IPS DF 19.7 (cell line): ENCODE results near the gene RAC2.

Source experiments
- DNase-seq: peaks from one replicate; pipeline ENCODE4 v3.0.0-alpha.2; 2013; ENCODE audit warnings: low read depth, low spot score

The RAC2 gene

DNA sequence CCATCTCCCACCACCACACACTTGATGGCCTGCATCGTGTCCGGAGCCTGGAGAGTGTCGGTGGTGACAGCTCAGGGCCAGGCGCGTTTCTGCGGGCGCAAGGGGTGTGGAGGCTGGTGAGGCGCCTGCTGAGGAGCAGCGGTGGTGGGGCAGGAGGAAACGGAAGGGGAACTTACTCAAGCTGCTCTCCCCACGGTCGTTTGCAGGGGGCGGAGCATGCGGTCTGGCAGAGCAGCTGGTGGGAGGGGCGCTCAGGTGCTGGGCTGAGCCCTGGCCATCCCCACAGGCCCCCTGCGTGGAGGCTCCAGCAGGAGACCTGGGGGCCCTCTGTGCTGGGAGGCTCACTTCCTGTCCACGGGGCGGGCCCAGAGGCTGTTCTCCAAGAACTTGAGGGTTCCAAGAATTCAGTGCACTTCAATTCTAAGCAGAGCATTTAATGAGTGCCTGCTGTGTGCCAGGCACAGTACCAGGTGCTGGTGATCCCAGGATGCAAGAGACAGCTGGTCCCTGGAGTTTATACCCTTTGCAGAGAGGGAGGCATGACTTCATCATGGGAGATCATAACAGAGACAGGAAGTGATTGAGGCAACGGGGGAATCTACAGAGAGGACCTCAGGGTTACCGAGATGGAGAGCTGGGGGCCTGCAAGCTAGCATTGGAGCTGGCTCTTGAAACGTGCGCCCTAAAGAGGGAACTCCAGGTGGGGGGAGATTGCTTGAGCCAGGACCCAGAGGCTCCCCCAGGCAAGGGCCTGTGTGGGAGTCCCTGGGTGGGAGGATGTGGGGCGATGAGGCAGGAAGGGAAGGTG, at the start of gene RAC2:
TSS of gene RAC2 (minus strand) at position 156 of the 808 bp plus-strand sequence. CDS start at position 35, 121 bp downstream.
- no peak for DNase-seq

DNA sequence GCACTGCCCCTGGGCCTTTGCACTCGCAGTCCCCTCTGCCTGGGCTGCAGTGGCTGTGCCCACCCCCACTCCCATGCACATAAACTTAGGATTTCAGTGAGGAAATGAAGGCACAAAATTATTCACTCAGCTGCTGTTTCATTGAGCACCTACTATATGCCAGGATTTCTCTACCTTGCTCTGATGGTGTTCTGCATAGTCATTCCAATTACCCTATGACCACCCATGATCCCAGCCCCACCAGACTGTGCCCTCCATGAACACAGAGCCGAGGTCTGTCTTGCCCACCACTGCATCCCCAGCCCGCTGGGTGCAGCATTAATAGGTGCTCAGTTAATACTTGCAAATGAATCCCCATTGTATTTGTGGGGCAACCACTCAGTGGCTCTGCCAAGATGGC, 49.1 kb upstream of the RAC2 start:
- DNase-seq: no peak

DNA sequence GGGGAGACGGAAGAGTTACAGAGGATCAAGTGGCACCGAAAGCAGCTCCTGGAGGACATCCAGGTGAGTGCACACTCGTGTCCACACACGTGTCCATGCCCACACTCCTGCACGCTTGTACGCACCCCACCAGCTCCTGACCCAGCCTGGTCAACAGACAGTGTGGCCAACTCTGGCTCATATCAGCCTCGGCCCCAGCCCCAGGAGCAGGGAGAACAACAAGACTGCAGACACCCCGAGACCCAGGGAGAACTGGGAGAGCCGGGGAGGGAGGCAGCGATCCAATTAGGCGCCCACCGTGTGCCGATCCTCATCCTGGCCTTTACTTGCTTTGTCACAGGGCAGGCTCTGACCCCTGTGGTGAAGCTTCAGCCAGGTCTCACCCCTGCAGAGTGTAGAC, 48.6 kb upstream of the RAC2 start:
- DNase-seq: no peak

DNA sequence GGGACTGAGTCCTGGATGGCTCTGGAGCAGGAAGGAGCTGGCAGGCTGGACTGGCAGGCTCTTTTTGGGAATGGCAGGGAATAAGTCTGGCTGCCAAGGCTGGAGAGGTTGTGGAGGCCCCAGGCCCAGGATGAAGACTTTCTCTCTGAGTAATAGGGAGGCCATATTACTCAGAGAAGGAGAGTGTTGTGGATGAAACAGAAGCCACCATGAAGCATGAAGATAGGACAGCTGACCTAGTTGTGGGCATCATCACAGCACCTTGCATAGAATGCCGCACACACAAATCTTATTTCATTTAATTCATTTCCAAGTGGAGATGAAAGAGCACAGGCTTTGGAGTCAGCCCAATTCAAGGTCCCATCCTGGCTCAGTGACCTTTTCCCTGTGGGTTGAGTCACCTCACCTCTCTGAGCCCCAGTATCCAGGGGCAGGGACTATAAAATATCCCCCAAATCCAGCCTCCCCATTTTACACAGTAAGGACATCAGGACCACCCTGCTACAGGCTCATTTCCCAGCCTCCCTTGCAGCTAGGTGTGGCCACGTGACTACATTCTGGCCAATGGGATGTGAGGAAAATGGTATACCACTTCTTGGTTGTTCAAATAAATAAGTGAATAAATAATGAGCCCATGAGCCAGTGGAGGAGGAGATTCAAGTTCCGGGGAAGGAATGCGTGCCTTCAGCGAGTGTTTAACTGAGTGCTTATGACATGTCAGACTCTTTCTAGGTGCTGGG, 47.7 kb upstream of the RAC2 start:
- DNase-seq: no peak

DNA sequence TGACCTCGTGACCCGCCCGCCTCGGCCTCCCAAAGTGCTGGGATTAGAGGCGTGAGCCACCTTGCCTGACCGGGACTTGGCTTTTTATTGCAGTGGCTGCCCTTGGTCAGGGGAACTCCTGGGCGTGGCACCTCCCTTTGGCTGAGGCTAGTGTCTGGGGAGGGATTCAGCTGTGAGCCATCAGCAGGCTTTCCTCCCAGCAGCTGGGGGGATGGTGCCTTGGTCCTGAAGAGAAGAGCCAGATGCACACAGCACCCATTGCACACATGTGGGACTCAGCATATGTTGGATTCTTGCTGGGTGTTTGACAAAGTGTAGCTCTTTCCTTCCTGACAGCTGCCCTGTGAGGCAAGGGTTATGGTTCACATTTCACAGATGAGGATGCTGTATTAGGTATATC, 46.7 kb upstream of the RAC2 start:
- no peak for DNase-seq

DNA sequence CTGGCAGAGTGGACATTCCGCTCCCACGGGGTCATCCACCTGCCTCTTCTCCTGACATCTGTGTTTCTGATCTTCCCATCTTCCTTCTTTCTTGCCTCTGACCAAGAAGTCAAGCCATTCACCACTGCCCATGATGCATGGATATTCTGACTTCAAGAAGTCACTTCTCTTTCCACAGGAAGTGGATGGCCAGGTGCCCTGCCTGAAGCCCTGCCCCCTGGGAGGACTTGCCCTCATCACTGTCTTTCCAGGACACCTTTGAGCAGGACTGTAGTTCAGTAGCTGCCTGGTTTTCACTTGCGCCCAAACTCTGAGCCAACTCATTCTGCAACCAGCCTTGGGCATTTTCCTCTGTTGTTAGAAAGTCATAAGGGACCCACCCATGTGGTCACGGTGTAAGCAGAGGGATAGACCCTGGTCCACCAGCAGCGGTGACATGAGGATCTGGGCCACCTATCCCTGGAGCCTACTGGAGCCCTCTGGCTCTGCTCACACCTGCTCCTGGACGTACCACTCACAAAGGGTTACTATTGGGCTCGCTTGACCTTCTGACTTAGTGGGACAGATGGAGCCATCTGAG, 45.2 kb upstream of the RAC2 start:
- DNase-seq: no peak

DNA sequence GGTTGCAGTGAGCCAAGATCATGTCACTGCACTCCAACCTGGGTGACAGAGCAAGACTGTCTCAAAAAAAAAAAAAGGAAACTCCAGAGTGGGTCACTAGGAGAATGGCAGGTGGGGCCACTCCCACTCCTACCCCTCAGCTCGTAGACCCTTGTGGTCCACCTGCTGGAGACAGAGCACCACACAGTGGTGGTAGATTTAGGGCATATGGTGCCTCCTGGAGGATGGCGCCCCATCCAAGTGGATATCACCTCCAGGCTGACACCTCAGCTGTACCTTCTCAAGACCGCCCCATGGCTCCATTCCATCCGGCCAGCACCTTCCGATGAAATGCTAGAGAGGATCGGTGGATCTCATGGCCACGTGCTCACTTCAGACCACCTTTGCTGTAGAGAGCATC, 44.5 kb upstream of the RAC2 start:
- DNase-seq: no peak

DNA sequence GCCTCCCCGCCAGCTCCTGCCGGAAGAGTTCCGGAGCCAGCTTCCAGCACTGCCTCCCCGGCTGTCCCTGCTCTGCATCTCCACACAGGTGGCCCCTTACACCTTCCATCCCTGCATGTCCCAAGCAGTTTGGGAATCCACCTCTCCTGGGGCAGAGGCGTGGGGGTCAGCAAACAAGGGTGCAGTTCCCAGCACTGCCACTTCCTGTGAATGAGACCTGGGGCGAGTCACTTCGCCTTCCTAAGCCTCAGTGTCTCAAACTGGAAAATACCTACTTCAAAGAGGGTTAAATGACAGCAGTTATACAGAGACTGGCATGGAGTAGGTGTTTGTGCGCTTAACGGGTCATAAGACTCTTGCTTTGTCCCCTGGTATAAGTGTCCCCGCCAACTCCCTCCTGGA, 43.5 kb upstream of the RAC2 start:
- no peak for DNase-seq

DNA sequence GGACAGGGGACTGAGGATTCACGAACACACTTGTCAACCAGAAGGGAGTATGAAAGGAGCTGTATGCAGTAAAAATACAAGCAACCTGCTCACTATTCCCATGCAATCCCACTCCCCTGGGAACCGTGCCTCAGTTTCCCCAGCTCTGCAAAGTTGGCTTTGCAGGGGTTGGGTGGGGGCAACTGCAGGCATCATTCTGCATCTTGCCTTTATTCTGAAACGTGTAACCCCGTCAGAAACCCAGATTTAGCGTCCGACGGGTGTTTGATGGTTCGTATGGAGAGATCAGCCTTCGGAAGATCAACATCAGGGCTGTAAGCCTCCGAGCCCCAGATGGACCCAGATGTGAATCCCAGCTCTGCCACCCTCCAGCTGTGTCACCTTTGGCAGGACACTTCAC, 41.9 kb upstream of the RAC2 start:
- DNase-seq: no peak

DNA sequence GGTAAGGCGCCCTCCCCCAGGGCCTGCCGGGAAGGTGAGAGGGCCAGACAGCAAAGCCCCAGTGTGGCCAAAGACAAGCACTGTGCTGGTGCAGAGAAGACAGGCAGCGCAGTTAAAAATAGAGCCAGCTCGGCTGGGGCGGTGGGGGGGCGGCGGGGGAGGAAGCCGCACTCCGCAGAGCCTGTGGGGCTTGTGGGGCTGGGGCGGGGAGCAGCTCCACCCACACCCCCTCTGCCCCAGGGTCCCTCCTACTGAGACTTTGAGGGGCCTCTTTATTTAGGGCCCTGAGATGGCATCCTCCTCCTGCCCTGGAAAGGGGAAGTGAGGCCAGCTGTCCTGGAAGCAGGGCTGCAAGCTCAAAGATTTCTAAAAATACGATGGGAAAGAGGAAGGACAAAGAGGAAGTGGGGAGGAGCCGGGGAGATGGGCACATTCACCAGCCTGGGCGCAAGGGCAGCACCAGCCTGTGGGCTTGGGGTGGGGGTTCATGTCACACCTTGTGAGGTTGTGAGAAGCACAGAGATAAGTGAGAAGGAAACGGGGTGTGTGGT, 40.8 kb upstream of the RAC2 start:
- DNase-seq: no peak

DNA sequence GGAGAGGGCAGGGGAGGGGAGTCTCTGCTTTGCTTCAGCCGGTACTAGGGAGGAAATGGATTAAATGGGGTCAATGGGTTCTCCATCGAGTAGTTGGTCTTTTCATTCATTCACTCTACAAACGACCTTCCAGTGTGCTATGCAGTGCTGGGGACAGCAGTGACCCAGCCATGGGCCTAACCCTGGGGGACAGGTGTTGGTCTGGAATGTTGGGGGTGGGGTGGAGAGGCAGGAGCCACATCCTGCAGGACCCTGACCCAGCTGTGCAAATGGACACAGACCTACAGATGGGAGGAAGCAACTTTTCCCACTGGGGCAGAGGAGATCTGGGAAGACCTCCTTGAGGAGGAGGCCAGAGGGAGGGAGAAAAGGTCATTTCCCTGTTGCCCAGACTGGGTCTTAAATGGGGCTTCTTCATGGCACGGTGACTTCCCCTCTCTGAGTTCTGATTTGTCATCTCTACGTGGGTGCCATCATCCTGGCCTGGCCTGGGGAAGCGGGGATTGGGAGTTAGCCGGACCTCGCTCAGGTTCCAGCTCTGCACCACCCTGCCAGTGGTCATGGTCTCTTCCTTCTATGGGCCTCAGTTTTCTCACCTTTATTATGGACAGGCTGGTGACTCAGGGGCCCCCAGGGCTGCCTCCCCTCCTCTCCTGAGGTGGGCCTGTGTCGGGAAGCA, 40.2 kb upstream of the RAC2 start:
- no peak for DNase-seq

DNA sequence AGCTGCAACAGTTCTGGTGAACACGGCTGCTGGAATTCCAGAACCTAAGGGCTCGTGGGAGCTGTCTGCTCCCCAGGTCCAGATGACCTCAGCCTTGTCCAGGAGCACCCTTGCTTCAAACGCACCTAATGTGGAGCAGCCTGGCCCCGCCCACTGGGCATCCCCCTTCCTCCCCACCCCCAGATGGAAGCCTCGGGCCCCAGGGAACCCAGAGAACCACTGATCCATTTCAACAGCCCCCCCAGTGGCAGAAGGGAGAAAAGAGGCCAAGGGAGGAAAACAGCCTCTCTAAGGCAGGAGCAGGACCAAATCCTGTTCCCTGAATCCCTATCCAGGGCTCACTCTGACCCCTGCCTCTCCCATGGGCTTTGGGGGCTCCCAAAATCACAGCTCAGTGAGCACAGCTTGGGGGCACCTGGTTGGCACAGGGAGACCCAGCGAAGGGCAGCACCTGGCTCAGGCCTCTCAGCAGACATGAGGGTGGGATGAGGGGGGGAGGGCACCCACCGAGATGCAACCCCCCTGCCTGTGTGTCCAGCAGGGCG, 39.4 kb upstream of the RAC2 start:
- DNase-seq: no peak

DNA sequence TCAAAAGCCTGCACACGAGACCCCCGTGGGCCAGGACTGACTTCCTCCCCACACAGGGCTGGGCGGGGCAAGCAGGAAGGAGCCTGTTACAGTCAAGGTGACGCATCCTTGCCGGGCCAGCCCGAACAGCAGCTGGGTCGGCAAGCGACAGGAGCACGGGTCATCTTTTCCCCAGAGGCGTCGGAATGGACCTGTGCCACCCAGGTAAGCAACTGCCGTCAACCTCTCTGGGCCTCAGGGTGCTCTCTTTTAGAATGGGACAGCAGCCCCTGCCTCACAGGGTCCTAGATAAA, 38.3 kb upstream of the RAC2 start, which contains the start of gene CYTH4:
TSS of gene CYTH4 (plus strand) at position 124 of the 293 bp plus-strand sequence. CDS start at position 186, 62 bp downstream.
- DNase-seq: no peak

DNA sequence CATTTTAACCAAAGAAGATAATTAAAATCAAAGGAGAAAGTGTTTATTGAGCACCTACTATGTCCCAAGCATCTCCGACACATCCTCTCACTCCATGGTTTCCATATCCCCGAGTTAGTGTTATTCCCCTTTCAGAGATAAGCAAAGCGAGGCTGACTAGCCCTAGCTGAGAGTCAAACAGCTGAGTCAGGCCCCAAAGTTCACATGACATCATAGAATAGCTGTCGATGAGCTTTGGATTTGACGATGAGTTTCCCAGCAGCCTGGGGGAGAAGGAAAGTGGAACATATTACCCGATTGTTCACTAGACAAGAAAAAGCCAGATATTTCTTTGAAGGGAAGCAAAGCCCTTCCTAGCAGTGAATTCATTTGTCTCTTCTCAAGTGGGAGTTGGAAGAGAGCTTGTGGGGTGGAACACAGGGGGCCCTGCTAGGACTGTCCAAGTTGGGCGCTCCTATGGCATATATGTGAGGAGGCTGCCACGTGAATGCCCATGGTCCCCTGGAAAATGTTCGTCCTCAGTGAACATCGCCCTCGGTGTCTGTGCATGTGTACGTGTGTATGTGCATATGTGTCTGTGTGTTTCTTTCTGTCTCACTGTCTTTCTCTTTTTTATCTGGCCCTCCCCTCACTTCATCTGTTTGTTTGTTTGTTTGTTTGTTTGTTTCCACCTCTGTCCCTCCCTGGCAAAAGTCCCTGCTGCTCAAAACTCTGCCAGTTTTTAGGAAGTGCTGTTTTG, 37.7 kb upstream of the RAC2 start:
- no peak for DNase-seq

DNA sequence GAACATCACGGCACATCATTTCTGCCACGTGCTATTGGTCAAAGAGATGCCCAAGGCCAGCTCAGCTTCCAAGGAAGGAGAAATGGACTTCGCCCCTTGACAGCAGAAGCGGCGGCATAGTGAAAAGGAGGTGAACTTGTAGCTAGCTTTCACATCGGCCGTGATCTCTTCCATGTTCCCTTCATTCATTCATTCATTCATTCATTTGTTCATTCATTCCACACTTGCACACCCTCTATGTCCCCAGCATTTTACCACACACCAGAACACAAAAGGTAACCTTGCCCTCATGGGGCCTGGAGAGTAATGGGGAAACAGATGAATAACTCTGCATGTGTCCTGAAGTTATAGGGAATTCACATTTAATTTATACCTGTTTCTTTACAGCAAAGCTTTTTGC, 37.1 kb upstream of the RAC2 start:
- DNase-seq: no peak

DNA sequence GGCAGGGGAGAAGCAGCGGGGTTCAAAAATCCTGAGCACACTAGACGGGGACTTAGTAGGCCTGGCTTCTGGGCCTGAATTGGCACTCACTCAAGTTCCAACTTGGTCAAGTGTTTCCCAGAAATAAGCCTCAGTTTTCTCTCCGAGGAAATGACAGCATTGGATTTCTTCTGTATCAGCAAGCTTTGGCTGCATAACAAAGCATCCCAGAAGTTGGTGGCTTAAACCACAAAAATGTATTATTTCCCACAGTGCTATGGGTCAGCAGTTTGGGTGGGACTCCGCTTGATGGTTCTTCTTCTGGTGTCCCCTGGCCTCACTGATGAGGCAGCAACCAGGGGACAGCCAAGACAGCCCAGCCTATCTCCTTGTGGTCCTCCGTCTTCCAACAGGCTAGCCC, 36.6 kb upstream of the RAC2 start:
- no peak for DNase-seq

DNA sequence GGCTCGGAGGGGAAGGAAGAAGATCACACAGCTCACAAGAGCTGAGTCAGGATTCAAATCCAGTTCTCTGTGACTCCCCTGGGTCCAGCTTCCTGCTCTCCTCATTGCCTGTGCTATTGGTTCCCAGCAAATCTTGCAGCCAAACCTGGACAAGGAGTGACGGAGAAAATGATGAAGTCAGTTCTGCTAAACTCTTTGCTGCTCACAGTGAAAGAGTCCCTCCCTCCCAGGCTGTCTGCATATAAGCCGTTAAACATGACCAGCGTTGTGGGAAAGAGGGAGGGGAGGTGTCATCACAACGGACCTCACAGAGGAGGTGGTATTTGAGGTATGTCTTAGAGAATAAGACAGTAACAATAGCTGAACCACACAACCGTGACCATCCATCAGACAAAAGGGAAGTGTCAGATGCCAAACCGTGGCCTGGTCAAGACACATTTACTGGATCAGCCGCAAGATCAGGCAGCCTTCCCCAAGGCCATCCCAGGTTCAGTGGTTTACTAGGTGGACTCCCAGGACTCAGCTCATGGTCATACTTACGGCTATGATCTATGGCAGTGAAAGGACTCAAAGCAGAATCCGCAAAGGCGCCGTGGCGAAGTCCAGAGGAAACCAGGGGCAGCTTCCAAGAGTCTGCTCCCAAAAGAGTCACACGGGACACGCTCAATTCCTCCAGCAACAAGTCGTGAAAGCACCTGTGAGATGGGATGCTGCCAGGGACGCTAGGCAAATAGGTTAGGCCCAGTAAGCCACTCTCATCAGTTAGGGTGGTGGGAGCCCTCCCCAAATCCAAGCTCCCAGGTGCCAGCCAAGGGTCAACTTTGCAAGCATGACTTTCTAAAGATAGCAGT, 35.5 kb upstream of the RAC2 start:
- DNase-seq: no peak

DNA sequence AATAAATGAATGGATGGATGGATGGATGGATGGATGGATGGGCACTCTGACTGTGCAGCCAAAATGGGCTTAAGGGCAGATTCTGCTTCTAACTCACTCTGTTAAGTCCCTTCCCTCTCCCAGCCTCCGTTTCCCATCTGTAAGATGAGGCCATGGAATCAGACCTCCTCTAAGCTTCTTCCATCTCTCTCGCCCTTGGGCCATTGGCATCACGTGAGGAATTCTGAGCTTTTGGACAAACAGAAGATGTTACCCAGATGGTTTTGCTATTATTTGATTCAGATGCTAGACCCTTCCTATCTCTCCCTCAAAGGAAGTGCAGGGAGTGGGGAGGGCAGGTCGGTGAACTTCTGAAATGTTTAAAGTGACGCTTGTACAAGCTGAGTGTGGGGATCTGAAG, 34.2 kb upstream of the RAC2 start:
- no peak for DNase-seq

DNA sequence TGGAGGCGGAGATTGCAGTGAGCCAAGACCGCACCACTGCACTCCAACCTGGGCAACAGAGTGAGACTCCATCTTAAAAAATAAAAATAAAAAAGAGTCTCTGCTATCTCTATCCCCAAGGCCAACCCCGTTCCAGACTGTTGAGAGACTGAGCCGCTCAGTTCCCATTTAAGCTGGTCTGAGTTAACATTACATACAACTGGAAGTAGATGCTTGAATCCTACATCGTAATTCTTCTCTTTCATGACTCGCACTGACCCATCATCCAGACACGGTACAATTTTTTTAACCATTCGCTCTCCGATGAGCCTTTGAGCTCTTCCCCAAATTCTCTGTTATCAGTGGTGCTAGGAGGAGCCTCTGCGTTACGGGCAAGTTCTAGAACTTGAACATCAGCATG, 33.3 kb upstream of the RAC2 start:
- no peak for DNase-seq

DNA sequence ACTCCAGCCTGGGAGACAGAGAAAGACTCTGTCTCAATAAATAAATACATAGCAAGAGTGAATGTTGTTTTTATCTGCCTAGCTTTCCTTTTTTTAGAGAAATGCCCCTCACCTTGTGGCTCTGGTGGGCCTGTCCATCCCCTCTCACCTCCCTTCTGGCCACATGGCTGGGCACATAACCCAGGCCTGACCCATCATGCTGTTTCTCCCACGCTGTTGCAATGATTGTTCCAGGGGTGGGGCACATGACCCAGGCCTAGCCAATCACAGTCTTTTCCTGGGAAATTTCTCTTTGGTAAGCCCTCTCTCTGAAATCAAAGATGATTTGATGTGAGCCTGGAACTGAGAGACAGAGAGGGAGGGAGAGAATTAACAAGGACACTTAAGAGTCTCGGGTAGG, 32.7 kb upstream of the RAC2 start:
- DNase-seq: no peak
